CD4-positive, alpha-beta T cell (primary cell): ENCODE measurements around the gene ADAMTSL2. TPM values are rescaled to one million over a fixed set of nuclear protein-coding genes. Genes with fewer than 3 reads are reported as not detected.

ENCODE experiments used
- ATAC-seq: fragments of 200-7000 bp; cut with Tn5 transposase; one replicate; pipeline ENCODE4 v1.10.0; 2022; ENCODE audit warnings: mild to moderate bottlenecking; ENCODE audit not compliant: poor library complexity
- CTCF ChIA-PET: fragments of 350-600 bp; sonication (Branson Sonifier 250); formaldehyde crosslinking; loops from one replicate; lab custom pipeline; 2021; ENCODE audit warnings: antibody characterized with exemption, inconsistent platforms; lab: Charles Lee
- POLR2A ChIA-PET: fragments of 350-600 bp; sonication (Branson Sonifier 250); formaldehyde crosslinking; loops from one replicate; lab custom pipeline; 2021; ENCODE audit warnings: antibody characterized with exemption, inconsistent platforms; lab: Charles Lee
- DNase-seq, 14 experiments: peaks; one replicate each; pipeline ENCODE4 v3.0.0-alpha.2; 2013 to 2020; ENCODE audit warnings: mixed read lengths in 2 of 14
- H3K27ac ChIP-seq, 2 donors: one replicate each; pipeline versions ENCODE4 v1.5.1 to v1.7.0; 2013; ENCODE audit warnings: low read length in 2 of 2, low read depth in 1 of 2, mild to moderate bottlenecking in 1 of 2
- H3K27me3 ChIP-seq, 2 experiments: 1 replicate in 1 of 2; 2 replicates in 1 of 2; pipeline versions ENCODE4 v1.6.1 to v1.7.0; 2013; ENCODE audit warnings: low read length in 2 of 2, control low read depth in 1 of 2, mild to moderate bottlenecking in 1 of 2, moderate library complexity in 1 of 2; ENCODE audit not compliant: insufficient read depth in 2 of 2, control insufficient read depth in 1 of 2
- H3K36me3 ChIP-seq: one replicate; pipeline ENCODE4 v1.6.1; 2013; ENCODE audit warnings: low read length, control low read depth; ENCODE audit not compliant: insufficient read depth
- H3K4me1 ChIP-seq: one replicate; pipeline ENCODE4 v1.6.1; 2013; ENCODE audit warnings: low read length, control low read depth; ENCODE audit not compliant: insufficient read depth
- H3K4me3 ChIP-seq: one replicate; pipeline ENCODE4 v1.5.1; 2013; ENCODE audit warnings: mild to moderate bottlenecking, low read length, moderate library complexity
- H3K9me3 ChIP-seq, 2 experiments: 1 replicate in 1 of 2; 2 replicates in 1 of 2; pipeline versions ENCODE4 v1.6.1 to v1.7.0; 2013; ENCODE audit warnings: low read length in 2 of 2, mild to moderate bottlenecking in 2 of 2, control low read depth in 1 of 2, moderate library complexity in 1 of 2; ENCODE audit not compliant: control insufficient read depth in 1 of 2, insufficient read depth in 1 of 2
- H3K27ac Mint-ChIP-seq: one replicate; pipeline ENCODE4 v1.8.0; 2020; ENCODE audit warnings: mixed read lengths
- H3K27me3 Mint-ChIP-seq: one replicate; pipeline ENCODE4 v1.8.0; 2021; ENCODE audit warnings: mixed read lengths
- H3K36me3 Mint-ChIP-seq: one replicate; pipeline ENCODE4 v1.8.0; 2021; ENCODE audit warnings: low read depth, mixed read lengths
- H3K4me1 Mint-ChIP-seq: one replicate; pipeline ENCODE4 v1.8.0; 2021; ENCODE audit warnings: low read depth, mixed read lengths
- H3K4me3 Mint-ChIP-seq: one replicate; pipeline ENCODE4 v1.8.0; 2020; ENCODE audit warnings: mild to moderate bottlenecking, mixed read lengths
- H3K9me3 Mint-ChIP-seq: one replicate; pipeline ENCODE4 v1.8.0; 2020; ENCODE audit warnings: mixed read lengths
- intact Hi-C, 2 experiments: fragments of 100-400 bp; cut with DNase I in 1 of 2; cut with micrococcal nuclease in 1 of 2; formaldehyde crosslinking; loops; one replicate each; pipeline versions ENCODE4 v1.15.1 to v1.9.0; 2023 to 2025; cut with DNase I, micrococcal nuclease
- total RNA-seq, 174 experiments: library from RNA in 2 of 174; stranded (reverse) in 2 of 174; gene quantifications; one replicate each; pipeline ENCODE4 v1.2.3 and lab custom pipeline; 2021 to 2026
- TF ChIP-seq, protein P1 (sequence below): fragments of 200-600 bp; IDR thresholded peaks from one replicate; pipeline ENCODE4 v1.8.0; 2022; ENCODE audit warnings: antibody characterized with exemption, mild to moderate bottlenecking

The ADAMTSL2 gene
- total RNA-seq, 2 experiments from 2014 or later, result 1.2 to 1.3 TPM

- TF ChIP-seq, protein P1, sequence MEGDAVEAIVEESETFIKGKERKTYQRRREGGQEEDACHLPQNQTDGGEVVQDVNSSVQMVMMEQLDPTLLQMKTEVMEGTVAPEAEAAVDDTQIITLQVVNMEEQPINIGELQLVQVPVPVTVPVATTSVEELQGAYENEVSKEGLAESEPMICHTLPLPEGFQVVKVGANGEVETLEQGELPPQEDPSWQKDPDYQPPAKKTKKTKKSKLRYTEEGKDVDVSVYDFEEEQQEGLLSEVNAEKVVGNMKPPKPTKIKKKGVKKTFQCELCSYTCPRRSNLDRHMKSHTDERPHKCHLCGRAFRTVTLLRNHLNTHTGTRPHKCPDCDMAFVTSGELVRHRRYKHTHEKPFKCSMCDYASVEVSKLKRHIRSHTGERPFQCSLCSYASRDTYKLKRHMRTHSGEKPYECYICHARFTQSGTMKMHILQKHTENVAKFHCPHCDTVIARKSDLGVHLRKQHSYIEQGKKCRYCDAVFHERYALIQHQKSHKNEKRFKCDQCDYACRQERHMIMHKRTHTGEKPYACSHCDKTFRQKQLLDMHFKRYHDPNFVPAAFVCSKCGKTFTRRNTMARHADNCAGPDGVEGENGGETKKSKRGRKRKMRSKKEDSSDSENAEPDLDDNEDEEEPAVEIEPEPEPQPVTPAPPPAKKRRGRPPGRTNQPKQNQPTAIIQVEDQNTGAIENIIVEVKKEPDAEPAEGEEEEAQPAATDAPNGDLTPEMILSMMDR, result no peak
- no peaks in the 10 kb centered on the region for H3K36me3 Mint-ChIP-seq
- H3K9me3 ChIP-seq, result peaks cover 7 to 31% of the 10 kb centered on the region in 2 experiments
- peaks cover 1% of the 10 kb centered on the region for H3K9me3 Mint-ChIP-seq
- ATAC-seq, result no peak
- H3K27me3 Mint-ChIP-seq, result no peaks in the 10 kb centered on the region
- intact Hi-C loops, result loop anchor here in 1 of 2 experiments (2.0 kb wide), 1 partner anchor 125 kb away; no protein-coding TSS in a partner anchor
- no peaks in the 10 kb centered on the region for H3K4me1 Mint-ChIP-seq
- H3K4me3 ChIP-seq, result no peak overlapping the region
- POLR2A ChIA-PET, result no interaction called here
- H3K4me1 ChIP-seq, result no peaks in the 10 kb centered on the region
- DNase-seq, result no peak
- no peak overlapping the region for H3K4me3 Mint-ChIP-seq
- no peaks in the 10 kb centered on the region for H3K27me3 ChIP-seq
- no peaks in the 10 kb centered on the region for H3K36me3 ChIP-seq
- no peak overlapping the region for H3K27ac ChIP-seq
- CTCF ChIA-PET, result no interaction called here
- no peak overlapping the region for H3K27ac Mint-ChIP-seq
These were observed 57.5 kb downstream of the ADAMTSL2 start for GRCh38 chr9:133591985-133592384.

DNA sequence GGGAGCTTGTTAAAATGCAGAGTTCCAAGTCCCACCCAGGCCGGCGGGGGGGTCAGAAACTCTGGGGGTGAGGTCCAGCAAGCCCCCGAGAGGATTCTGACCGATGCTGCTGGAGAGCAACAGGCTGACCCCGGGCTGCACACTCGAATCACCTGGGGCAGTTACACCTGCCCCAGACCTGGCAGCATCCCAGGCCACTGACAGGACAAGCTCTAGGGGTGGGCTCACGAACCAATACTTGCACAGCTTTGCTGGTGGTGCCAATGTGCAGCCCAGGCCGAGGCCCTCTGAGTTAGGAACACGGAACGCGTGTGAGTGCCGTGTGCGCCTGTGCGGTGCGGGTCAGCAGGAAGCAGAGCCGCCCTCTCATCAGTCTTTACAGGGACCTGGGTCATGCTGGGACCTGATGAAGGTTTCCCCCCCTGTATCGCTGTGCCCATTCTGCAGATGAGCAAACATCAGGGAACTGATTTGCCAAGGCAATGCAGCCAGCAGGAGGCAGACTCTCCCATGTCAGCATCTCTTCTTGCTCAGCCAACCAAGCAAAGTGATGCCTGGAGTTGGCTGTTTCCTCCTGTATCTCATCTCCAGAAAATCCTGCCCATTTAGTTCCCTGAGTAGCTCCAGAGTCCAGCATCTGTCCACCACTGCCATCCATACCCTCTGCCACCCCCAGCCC is 58.4 kb downstream of the ADAMTSL2 start:
- H3K9me3 ChIP-seq, result peaks cover 14 to 27% of the 10 kb centered on the region in 2 experiments
- no peaks in the 10 kb centered on the region for H3K4me1 ChIP-seq
- Mint-ChIP-seq H3K36me3 (no peaks in the 10 kb centered on the region), H3K27me3 (no peaks in the 10 kb centered on the region), H3K4me3 (no peak overlapping the region), H3K4me1 (no peaks in the 10 kb centered on the region), H3K27ac (no peak overlapping the region), H3K9me3 (peaks cover 9% of the 10 kb centered on the region)
- TF ChIP-seq, protein P1, result no peak
- DNase-seq (peak in 5 of 14 experiments; percentile 11 to 40 (median 23)), ATAC-seq (no peak)
- intact Hi-C loops, result no loop called here
- CTCF ChIA-PET, result no interaction called here
- H3K27ac ChIP-seq, result no peak overlapping the region
- H3K4me3 ChIP-seq, result no peak overlapping the region
- no peaks in the 10 kb centered on the region for H3K36me3 ChIP-seq
- no peaks in the 10 kb centered on the region for H3K27me3 ChIP-seq
- POLR2A ChIA-PET, result no interaction called here

DNA sequence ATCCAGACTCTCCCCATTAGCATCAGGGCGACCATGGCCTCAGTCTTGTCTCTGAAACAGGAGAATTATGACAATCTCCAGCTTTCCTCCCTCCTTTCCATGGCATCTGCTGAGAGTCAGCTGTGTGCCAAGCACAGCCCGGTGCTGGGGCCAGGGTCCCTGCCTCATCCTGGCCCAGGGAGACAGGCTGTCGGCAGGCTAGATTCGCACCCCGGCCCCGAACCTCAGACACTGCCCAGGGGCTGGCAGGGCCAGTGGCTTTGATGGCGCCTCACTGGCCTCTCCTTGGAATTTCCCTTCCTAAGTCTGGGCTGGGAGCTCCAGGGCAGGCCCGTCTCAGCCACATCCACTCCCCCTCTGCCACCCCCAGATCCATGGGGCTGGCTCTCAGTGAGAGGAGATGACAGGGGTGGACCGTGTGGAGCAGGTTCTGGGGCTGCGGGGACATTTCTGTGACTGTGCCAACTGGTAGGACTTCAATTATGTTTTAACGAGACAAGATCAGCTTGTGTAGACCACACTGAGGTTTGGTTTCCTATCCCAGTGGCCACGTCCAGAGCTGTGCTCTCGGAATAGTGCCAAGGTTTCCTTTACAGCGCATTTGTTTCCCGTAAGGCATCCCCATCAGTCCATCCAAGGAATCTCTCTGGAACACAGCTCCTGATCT is 59.2 kb downstream of the ADAMTSL2 start:
- Histone ChIP-seq H3K4me1 (no peaks in the 10 kb centered on the region), H3K4me3 (no peak overlapping the region), H3K27me3 (no peaks in the 10 kb centered on the region), H3K36me3 (no peaks in the 10 kb centered on the region), H3K9me3 (peaks cover 14 to 30% of the 10 kb centered on the region in 2 experiments), H3K27ac (no peak overlapping the region)
- POLR2A ChIA-PET, result no interaction called here
- Mint-ChIP-seq H3K27ac (no peak overlapping the region), H3K4me1 (no peaks in the 10 kb centered on the region), H3K36me3 (no peaks in the 10 kb centered on the region), H3K27me3 (no peaks in the 10 kb centered on the region), H3K4me3 (no peak overlapping the region), H3K9me3 (peaks cover 9% of the 10 kb centered on the region)
- DNase-seq (no peak), ATAC-seq (no peak)
- CTCF ChIA-PET, result no interaction called here
- TF ChIP-seq, protein P1, result no peak
- intact Hi-C loops, result no loop called here
